Upper lobe of left lung (tissue), 6 donors: ENCODE measurements around the gene CALM3. TPM values are rescaled to one million over a fixed set of nuclear protein-coding genes. Genes with fewer than 3 reads are reported as not detected.
"Not testable (repeated sequence)": the region's sequence is repeated elsewhere in the genome, so short reads cannot be mapped to it uniquely, and the experiment has no call there.

Experiments
- ATAC-seq, 2 donors: fragments of 200-7000 bp; cut with Tn5 transposase; one replicate each; pipeline ENCODE4 v1.9.1; 2022; ENCODE audit warnings: mild to moderate bottlenecking in 2 of 2, moderate library complexity in 2 of 2; ENCODE audit not compliant: low FRiP score in 2 of 2
- DNase-seq, 2 donors: peaks; one replicate each; pipeline ENCODE4 v3.0.0-alpha.2; 2019 to 2020
- H3K27ac ChIP-seq, 4 donors: fragments of 200-600 bp; sonication (generic); one replicate each; pipeline ENCODE4 v1.5.1; 2016 to 2019
- H3K27me3 ChIP-seq, 4 donors: fragments of 200-600 bp; sonication (generic); one replicate each; pipeline ENCODE4 v1.5.1; 2017 to 2019
- H3K36me3 ChIP-seq, 4 donors: fragments of 200-600 bp; sonication (generic); one replicate each; pipeline ENCODE4 v1.5.1; 2016 to 2019
- H3K4me1 ChIP-seq, 4 donors: fragments of 200-600 bp; sonication (generic); one replicate each; pipeline ENCODE4 v1.5.1; 2018 to 2019
- H3K4me3 ChIP-seq, 4 donors: fragments of 200-600 bp; sonication (generic); one replicate each; pipeline ENCODE4 v1.5.1; 2017 to 2019; ENCODE audit warnings: mild to moderate bottlenecking in 2 of 4, moderate library complexity in 1 of 4
- H3K9me3 ChIP-seq, 4 donors: fragments of 200-600 bp; sonication (generic); one replicate each; pipeline ENCODE4 v1.5.1; 2018 to 2019
- EP300 ChIP-seq, 4 donors: sonication (generic); formaldehyde crosslinking; IDR thresholded peaks; one replicate each; pipeline ENCODE4 v1.5.1; 2017; ENCODE audit warnings: antibody characterized with exemption in 4 of 4, control low read depth in 2 of 4
- POLR2A ChIP-seq, 4 donors: fragments of 450-650 bp; IDR thresholded peaks; one replicate each; pipeline ENCODE4 v1.5.1; 2016 to 2017; ENCODE audit warnings: antibody characterized with exemption in 4 of 4, mild to moderate bottlenecking in 2 of 4
- POLR2AphosphoS5 ChIP-seq, 2 donors: sonication (generic); formaldehyde crosslinking; IDR thresholded peaks; one replicate each; pipeline ENCODE4 v1.5.1; 2017; ENCODE audit warnings: antibody characterized with exemption in 2 of 2
- WGBS, 2 donors: methylation state at CpG; one replicate each; pipeline ENCODE4 v1.1.5; 2017 to 2018; 5-methylcytosine and 5-hydroxymethylcytosine counted together
- total RNA-seq, 6 donors: library from RNA; depleted of rRNA in 4 of 6; stranded (reverse); fragments of >200 nt in 4 of 6; gene quantifications; one replicate each; pipeline versions ENCODE4 v1.1.0 to v1.2.1, GENCODE V29; 2016 to 2021
- TF ChIP-seq, protein P1 (sequence below), 6 experiments: fragments of 450-650 bp in 4 of 6; fragments of 200-600 bp in 2 of 6; sonication (generic) in 2 of 6; IDR thresholded peaks; one replicate each; pipeline ENCODE4 v1.5.1; 2016 to 2019; ENCODE audit warnings: antibody characterized with exemption in 6 of 6
- donor health status: DM: no; HTN: no; CAD: no; lungs with moderate emphysema.
- donor health status: DM: no; HTN: yes; CAD: no; lungs with severe emphysema.

Gene CALM3
- total RNA-seq, 6 donors from 2014 or later: 74.4 to 176 (median 123) TPM

DNA sequence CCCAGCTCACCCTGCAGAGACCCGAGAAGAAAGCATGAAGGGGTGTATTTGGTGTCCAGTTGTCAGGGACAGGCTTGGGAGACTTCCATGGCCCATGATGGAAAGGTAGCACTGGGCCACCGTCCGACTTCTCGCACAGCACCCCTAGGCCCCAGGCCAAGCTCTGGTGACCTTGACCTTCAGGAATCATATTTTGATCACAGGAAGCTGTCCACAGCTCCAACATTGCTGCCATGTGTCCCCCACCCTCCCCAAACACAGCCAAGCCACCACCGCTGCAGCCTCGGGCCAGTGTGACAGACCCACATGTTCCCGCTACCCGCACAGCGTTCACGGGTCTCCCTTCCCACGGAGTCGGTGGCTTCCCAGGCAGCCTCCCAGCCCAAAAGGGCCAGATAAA, 24.6 kb downstream of the CALM3 start:
- H3K4me1 ChIP-seq: peaks cover 23 to 27% (median 24%) of the 10 kb centered on the region in 4 donors

DNA sequence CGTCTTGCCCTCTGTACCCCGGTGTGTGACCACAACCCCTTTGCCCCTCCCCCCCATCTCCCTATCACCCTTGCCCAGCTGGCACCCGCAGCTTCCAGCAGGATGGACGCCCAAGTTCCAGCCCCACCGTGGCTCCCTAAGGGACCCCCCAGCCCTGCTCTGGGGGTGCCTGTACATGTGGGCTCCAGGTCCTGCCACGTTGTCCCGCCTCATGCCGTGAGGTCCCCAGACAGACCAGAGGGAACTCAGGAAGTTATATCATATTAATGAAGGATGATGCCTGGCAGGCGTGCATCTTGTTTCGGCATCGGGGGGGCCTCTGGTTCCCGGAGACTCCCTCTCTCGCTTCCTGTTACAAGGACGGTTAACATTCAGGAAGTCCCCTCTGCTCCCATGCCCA, 25.3 kb downstream of the CALM3 start:
- DNase-seq (no peak), ATAC-seq (no peak)
- TF ChIP-seq EP300 (IDR thresholded peaks at IDR 0.05) (no peak), POLR2AphosphoS5 (IDR thresholded peaks at IDR 0.05) (peak in 1 of 2 donors; percentile 7)
- TF ChIP-seq, protein P1, sequence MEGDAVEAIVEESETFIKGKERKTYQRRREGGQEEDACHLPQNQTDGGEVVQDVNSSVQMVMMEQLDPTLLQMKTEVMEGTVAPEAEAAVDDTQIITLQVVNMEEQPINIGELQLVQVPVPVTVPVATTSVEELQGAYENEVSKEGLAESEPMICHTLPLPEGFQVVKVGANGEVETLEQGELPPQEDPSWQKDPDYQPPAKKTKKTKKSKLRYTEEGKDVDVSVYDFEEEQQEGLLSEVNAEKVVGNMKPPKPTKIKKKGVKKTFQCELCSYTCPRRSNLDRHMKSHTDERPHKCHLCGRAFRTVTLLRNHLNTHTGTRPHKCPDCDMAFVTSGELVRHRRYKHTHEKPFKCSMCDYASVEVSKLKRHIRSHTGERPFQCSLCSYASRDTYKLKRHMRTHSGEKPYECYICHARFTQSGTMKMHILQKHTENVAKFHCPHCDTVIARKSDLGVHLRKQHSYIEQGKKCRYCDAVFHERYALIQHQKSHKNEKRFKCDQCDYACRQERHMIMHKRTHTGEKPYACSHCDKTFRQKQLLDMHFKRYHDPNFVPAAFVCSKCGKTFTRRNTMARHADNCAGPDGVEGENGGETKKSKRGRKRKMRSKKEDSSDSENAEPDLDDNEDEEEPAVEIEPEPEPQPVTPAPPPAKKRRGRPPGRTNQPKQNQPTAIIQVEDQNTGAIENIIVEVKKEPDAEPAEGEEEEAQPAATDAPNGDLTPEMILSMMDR (IDR thresholded peaks at IDR 0.05): no peak
- Histone ChIP-seq H3K4me1 (peaks cover 20 to 31% (median 23%) of the 10 kb centered on the region in 4 donors), H3K36me3 (no peaks in the 10 kb centered on the region), H3K27ac (peak overlapping the region; percentile 63 to 88 (median 80)), H3K4me3 (no peak overlapping the region), H3K27me3 (no peaks in the 10 kb centered on the region), H3K9me3 (no peaks in the 10 kb centered on the region)
- 28 to 36% methylated on average over 6 to 12 of the region's 14 CpGs for WGBS, 2 donors

More for the DNA sequence above, 24.6 kb downstream of the CALM3 start:
- no peaks in the 10 kb centered on the region for H3K27me3 ChIP-seq
- TF ChIP-seq, protein P1 (IDR thresholded peaks at IDR 0.05): no peak
- TF ChIP-seq EP300 (IDR thresholded peaks at IDR 0.05) (no peak), POLR2AphosphoS5 (IDR thresholded peaks at IDR 0.05) (no peak), POLR2A (IDR thresholded peaks at IDR 0.05) (no peak)
- WGBS, 2 donors: 69 to 77% methylated on average over 8 to 9 of the region's 12 CpGs
- H3K27ac ChIP-seq: peak overlapping the region; percentile 63 to 88 (median 80)
- ATAC-seq (peak in 1 of 2 donors; percentile 4), DNase-seq (no peak)
- H3K9me3 ChIP-seq: no peaks in the 10 kb centered on the region
- no peaks in the 10 kb centered on the region for H3K36me3 ChIP-seq
- no peak overlapping the region for H3K4me3 ChIP-seq

DNA sequence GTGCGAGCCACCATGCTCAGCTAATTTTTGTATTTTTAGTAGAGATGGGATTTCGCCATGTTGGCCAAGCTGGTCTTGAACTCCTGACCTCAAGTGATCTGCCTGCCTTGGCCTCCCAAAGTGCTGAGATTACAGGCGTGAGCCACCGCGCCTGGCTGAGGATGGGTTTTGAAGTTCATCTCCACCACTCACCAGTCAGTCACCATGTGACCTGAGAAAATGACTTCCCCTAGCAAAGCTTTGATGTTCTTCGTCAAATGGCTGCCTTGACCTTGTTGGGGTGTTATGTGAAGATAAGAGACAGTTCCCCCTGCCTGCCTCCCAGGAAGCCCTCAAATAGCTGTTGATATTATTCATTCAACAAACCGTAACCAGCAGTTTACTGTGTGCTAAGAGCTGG, 27.8 kb downstream of the CALM3 start:
- H3K4me3 ChIP-seq, ATAC-seq, H3K9me3 ChIP-seq, H3K36me3 ChIP-seq, DNase-seq, H3K27me3 ChIP-seq: not testable (repeated sequence)
- peaks cover 29 to 35% (median 32%) of the 10 kb centered on the region in 4 donors for H3K4me1 ChIP-seq
- H3K27ac ChIP-seq: peak overlapping the region in 3 of 4 donors; percentile 17 to 50 (median 23)
- WGBS, 2 donors: 83 to 88% methylated on average over 6 to 7 of the region's 7 CpGs

DNA sequence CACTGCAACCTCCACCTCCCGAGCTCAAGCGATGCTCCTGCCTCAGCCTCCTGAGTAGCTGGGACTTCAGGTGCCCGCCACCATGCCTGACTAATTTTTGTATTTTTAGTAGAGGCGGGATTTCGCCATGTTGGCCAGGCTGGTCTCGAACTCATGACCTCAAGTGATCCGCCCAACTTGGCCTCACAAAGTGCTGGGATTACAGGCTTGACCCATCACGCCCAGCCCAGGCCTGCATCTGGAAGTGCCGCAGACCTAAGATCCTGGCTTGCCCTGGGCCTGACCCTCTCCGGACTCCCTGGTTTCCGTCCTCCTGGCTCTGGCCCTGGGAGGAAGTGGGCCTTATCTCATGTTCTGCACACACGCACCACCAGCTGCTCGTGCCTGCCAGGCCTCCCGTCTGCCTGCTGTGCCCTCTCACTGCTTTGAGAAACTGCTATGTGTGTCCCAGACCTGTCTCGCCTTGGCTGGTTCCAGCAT, 28.5 kb downstream of the CALM3 start:
- peak overlapping the region in 3 of 4 donors; percentile 17 to 50 (median 23) for H3K27ac ChIP-seq
- H3K27me3 ChIP-seq: no peaks in the 10 kb centered on the region
- H3K36me3 ChIP-seq: no peaks in the 10 kb centered on the region
- peaks cover 34 to 38% (median 36%) of the 10 kb centered on the region in 4 donors for H3K4me1 ChIP-seq
- H3K9me3 ChIP-seq: no peaks in the 10 kb centered on the region
- 52 to 64% methylated on average over 11 to 14 of the region's 15 CpGs for WGBS, 2 donors
- DNase-seq (no peak), ATAC-seq (no peak)
- no peak overlapping the region for H3K4me3 ChIP-seq
- TF ChIP-seq, protein P1 (IDR thresholded peaks at IDR 0.05): no peak
- peak; percentile 38 to 57 for TF ChIP-seq POLR2AphosphoS5 (IDR thresholded peaks at IDR 0.05)

DNA sequence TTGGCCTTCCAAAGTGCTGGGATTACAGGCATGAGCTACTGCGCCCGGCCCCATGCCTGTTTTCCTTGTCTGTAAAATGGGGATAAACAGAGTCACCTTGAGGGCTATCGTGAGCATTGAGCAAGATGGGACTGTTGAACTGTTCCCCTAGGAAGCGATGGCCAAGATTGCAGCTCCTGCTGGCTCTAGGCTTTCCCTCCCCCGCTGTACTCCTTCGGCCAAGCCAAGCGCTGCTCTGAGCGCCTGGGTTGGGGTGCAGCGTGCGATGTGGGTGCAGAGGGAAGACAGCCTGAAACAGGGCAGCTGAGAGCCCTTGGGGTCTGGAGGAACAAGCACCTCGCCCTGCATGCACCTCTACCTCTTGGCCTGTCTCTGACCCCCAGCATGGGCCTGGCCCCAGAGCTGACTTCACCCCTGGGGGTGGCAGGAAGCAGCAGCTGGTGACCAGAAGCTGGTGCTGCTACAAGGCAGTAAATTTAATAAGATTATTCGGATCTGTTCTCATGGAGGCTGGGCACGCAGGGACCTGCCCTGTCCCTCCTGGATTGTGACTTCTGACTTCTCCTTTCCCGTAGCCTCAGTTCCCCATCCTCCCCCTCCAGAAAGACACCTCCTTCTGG, 29.6 kb downstream of the CALM3 start:
- no peak overlapping the region for H3K27ac ChIP-seq

More for the DNA sequence above, 29.6 kb downstream of the CALM3 start:
- H3K4me1 ChIP-seq: peaks cover 30 to 35% (median 32%) of the 10 kb centered on the region in 4 donors
- H3K36me3 ChIP-seq: no peaks in the 10 kb centered on the region
- peaks cover 0 to 5% (median 0%) of the 10 kb centered on the region in 4 donors for H3K27me3 ChIP-seq
- no peak for TF ChIP-seq POLR2A (IDR thresholded peaks at IDR 0.05)
- no peak for TF ChIP-seq EP300 (IDR thresholded peaks at IDR 0.05)
- no peak for TF ChIP-seq POLR2AphosphoS5 (IDR thresholded peaks at IDR 0.05)
- TF ChIP-seq, protein P1 (IDR thresholded peaks at IDR 0.05): no peak
- no peak overlapping the region for H3K4me3 ChIP-seq
- 67 to 76% methylated on average over 3 to 14 of the region's 14 CpGs for whole genome bisulfite sequencing, 2 donors
- H3K9me3 ChIP-seq: no peaks in the 10 kb centered on the region
- DNase-seq: no peak
- no peak for ATAC-seq
